GM12878 (cell line): ENCODE measurements around the gene USP12.

Source experiments
- EZH2 ChIP-seq: IDR thresholded peaks from 2 replicates; pipeline ENCODE4 v1.6.1; 2012; ENCODE audit warnings: low read depth, mild to moderate bottlenecking, control low read depth, inconsistent platforms, low read length, borderline replicate concordance; ENCODE audit not compliant: control insufficient read depth
- FOXM1 ChIP-seq: IDR thresholded peaks from 2 replicates; pipeline ENCODE4 v1.6.1; 2012; ENCODE audit warnings: low read depth, mild to moderate bottlenecking, inconsistent platforms, low read length, moderate library complexity
- GABPA ChIP-seq: IDR thresholded peaks from 2 replicates; pipeline ENCODE4 v1.6.1; 2014; ENCODE audit warnings: antibody characterized with exemption, low read depth, mild to moderate bottlenecking, inconsistent platforms
- HDAC2 ChIP-seq: fragments of 200-600 bp; sonication (generic); IDR thresholded peaks from 2 replicates; pipeline ENCODE4 v1.6.1; 2017
- JUND ChIP-seq: IDR thresholded peaks from 2 replicates; pipeline ENCODE4 v1.6.1; 2012; ENCODE audit warnings: low read depth, mild to moderate bottlenecking, low read length, improper control_type of control experiment, moderate library complexity
- POLR2AphosphoS5 ChIP-seq: IDR thresholded peaks from 2 replicates; pipeline ENCODE4 v1.6.1; 2011; ENCODE audit warnings: mild to moderate bottlenecking, low read length, inconsistent platforms
- RCOR1 ChIP-seq: conservative IDR thresholded peaks from 2 replicates; pipeline ENCODE4 v1.6.1; 2012; ENCODE audit warnings: low read depth, low read length, improper control_type of control experiment
- RFX5 ChIP-seq: IDR thresholded peaks from 2 replicates; pipeline ENCODE4 v1.6.1; 2011; ENCODE audit warnings: low read depth, low read length, improper control_type of control experiment
- SMC3 ChIP-seq: IDR thresholded peaks from 2 replicates; pipeline ENCODE4 v1.6.1; 2011; ENCODE audit warnings: low read length, improper control_type of control experiment, borderline replicate concordance
- STAT3 ChIP-seq: IDR thresholded peaks from 2 replicates; pipeline ENCODE4 v1.6.1; 2011; ENCODE audit warnings: low read depth, low read length, improper control_type of control experiment
- TARDBP ChIP-seq: IDR thresholded peaks from 2 replicates; pipeline ENCODE4 v1.6.1; 2016; ENCODE audit warnings: borderline replicate concordance
- YY1 ChIP-seq: IDR thresholded peaks from 2 replicates; pipeline ENCODE4 v1.6.1; 2011; ENCODE audit warnings: low read depth, mild to moderate bottlenecking, low read length
- TF ChIP-seq, protein P1 (sequence below), 3 experiments: IDR thresholded peaks in 2 of 3; conservative IDR thresholded peaks in 1 of 3; 2 replicates each; pipeline ENCODE4 v1.5.1; 2011; ENCODE audit warnings: low read depth in 3 of 3, low read length in 3 of 3, mild to moderate bottlenecking in 3 of 3, control low read depth in 2 of 3, moderate library complexity in 2 of 3, inconsistent platforms in 1 of 3, mixed read lengths in 1 of 3; ENCODE audit not compliant: control insufficient read depth in 2 of 3, insufficient read depth in 1 of 3; ENCODE audit errors: extremely low read depth in 1 of 3
- TF ChIP-seq, protein P2 (sequence below): IDR thresholded peaks from 2 replicates; pipeline ENCODE4 v1.6.1; 2012; ENCODE audit warnings: mild to moderate bottlenecking, low read depth, low read length

DNA sequence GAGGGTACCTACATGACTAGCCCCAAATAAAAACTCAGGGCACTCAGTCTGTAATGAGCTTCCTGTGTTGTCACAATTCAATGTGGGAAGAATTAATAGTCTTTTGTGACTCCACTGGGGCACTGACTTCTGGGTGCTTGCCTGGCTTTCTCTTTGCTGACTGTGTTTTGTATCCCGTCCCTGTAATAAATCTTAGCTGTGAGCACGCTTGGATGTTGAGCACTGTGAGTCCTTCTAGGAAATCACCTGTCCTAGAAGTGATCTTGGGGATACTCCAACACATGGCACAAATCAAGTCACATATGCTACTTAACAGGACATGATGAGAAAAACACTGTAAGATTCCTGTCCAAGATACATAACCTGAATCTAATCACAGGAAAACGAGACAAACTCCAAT lies 83.0 kb downstream of the USP12 start:
- TF ChIP-seq POLR2AphosphoS5 (no peak), RCOR1 (no peak), SMC3 (no peak), FOXM1 (no peak), GABPA (no peak), YY1 (no peak), EZH2 (no peak), JUND (no peak), HDAC2 (no peak), STAT3 (no peak), TARDBP (no peak), RFX5 (no peak)
- TF ChIP-seq, protein P1, sequence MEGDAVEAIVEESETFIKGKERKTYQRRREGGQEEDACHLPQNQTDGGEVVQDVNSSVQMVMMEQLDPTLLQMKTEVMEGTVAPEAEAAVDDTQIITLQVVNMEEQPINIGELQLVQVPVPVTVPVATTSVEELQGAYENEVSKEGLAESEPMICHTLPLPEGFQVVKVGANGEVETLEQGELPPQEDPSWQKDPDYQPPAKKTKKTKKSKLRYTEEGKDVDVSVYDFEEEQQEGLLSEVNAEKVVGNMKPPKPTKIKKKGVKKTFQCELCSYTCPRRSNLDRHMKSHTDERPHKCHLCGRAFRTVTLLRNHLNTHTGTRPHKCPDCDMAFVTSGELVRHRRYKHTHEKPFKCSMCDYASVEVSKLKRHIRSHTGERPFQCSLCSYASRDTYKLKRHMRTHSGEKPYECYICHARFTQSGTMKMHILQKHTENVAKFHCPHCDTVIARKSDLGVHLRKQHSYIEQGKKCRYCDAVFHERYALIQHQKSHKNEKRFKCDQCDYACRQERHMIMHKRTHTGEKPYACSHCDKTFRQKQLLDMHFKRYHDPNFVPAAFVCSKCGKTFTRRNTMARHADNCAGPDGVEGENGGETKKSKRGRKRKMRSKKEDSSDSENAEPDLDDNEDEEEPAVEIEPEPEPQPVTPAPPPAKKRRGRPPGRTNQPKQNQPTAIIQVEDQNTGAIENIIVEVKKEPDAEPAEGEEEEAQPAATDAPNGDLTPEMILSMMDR (IDR thresholded peaks at IDR 0.05 in 2 of 3, conservative IDR thresholded peaks at IDR 0.05 in 1 of 3; ENCODE audit: control insufficient read depth in 2 of 3, extremely low read depth in 1 of 3, insufficient read depth in 1 of 3, low read depth in 3 of 3, low read length in 3 of 3): no peak
- TF ChIP-seq, protein P2, sequence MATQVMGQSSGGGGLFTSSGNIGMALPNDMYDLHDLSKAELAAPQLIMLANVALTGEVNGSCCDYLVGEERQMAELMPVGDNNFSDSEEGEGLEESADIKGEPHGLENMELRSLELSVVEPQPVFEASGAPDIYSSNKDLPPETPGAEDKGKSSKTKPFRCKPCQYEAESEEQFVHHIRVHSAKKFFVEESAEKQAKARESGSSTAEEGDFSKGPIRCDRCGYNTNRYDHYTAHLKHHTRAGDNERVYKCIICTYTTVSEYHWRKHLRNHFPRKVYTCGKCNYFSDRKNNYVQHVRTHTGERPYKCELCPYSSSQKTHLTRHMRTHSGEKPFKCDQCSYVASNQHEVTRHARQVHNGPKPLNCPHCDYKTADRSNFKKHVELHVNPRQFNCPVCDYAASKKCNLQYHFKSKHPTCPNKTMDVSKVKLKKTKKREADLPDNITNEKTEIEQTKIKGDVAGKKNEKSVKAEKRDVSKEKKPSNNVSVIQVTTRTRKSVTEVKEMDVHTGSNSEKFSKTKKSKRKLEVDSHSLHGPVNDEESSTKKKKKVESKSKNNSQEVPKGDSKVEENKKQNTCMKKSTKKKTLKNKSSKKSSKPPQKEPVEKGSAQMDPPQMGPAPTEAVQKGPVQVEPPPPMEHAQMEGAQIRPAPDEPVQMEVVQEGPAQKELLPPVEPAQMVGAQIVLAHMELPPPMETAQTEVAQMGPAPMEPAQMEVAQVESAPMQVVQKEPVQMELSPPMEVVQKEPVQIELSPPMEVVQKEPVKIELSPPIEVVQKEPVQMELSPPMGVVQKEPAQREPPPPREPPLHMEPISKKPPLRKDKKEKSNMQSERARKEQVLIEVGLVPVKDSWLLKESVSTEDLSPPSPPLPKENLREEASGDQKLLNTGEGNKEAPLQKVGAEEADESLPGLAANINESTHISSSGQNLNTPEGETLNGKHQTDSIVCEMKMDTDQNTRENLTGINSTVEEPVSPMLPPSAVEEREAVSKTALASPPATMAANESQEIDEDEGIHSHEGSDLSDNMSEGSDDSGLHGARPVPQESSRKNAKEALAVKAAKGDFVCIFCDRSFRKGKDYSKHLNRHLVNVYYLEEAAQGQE: no peak
